ENCODE measurements around the gene ARX. TPM values are rescaled to one million over a fixed set of nuclear protein-coding genes. Genes with fewer than 3 reads are reported as not detected.
A peak's percentile ranks its signal among the peaks of the same experiment; 100 is the strongest.

Gene ARX
- total RNA-seq, 1 experiment from 2014 or later: not detected

DNA sequence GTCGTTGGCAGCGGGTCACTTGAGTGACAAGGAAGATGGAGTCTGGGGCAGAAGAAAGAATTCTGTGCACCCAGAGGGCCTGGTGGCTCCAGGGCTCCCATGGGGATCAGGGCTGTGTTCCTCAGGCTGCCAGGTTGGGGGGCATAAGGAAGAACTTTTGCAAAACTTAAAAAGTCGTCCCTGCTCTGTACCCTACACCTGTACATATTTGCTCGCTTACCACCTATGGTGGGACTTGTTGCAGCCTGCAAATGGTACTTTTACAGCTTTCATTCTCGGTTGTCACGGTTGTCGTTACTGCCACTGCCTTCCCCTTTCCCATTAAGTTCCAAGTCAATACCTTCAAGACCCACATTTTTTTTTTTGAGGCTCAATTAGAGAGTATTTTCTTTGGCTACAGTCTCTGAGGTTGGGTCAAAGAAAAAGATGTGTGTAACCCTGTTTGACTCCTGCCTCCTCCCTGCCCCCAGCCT, 9.1 kb downstream of the ARX start:
- H3K27ac ChIP-seq (ENCODE audit: low read length): no peak overlapping the region
- no peaks in the 10 kb centered on the region for H4K20me1 ChIP-seq (ENCODE audit: low read length)
- no peak for TF ChIP-seq EZH2 (IDR thresholded peaks at IDR 0.05; ENCODE audit: low read length, unreplicated experiment)
- no peak for TF ChIP-seq EZH2phosphoT487 (IDR thresholded peaks at IDR 0.05; ENCODE audit: borderline replicate concordance, low read length)
- TF ChIP-seq, protein P1, sequence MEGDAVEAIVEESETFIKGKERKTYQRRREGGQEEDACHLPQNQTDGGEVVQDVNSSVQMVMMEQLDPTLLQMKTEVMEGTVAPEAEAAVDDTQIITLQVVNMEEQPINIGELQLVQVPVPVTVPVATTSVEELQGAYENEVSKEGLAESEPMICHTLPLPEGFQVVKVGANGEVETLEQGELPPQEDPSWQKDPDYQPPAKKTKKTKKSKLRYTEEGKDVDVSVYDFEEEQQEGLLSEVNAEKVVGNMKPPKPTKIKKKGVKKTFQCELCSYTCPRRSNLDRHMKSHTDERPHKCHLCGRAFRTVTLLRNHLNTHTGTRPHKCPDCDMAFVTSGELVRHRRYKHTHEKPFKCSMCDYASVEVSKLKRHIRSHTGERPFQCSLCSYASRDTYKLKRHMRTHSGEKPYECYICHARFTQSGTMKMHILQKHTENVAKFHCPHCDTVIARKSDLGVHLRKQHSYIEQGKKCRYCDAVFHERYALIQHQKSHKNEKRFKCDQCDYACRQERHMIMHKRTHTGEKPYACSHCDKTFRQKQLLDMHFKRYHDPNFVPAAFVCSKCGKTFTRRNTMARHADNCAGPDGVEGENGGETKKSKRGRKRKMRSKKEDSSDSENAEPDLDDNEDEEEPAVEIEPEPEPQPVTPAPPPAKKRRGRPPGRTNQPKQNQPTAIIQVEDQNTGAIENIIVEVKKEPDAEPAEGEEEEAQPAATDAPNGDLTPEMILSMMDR (conservative IDR thresholded peaks at IDR 0.05; ENCODE audit: low read depth, low read length): no peak
- peaks cover 73% of the 10 kb centered on the region for H3K27me3 ChIP-seq (ENCODE audit: low read length)
- peak overlapping the region; percentile 68 for H3K4me2 ChIP-seq (ENCODE audit: low read length)
- H2AFZ ChIP-seq (ENCODE audit: low read length): no peak overlapping the region
- intact Hi-C loops (cut with micrococcal nuclease): loop anchor here (5.0 to 10.0 kb wide), 2 partner anchors 136 to 172 kb away; no protein-coding TSS in a partner anchor
- CTCF ChIA-PET: no interaction called here
- DNase-seq (no peak), ATAC-seq (no peak)
- H3K79me2 ChIP-seq (ENCODE audit: low read length): no peaks in the 10 kb centered on the region
- no TSS peak for BruUV-seq (replicated peaks)
- POLR2A ChIA-PET (ENCODE audit: unreplicated experiment): no interaction called here
- H3K9me2 ChIP-seq (replicated peaks; ENCODE audit: low read length): no peaks in the 10 kb centered on the region
- H3F3A ChIP-seq (ENCODE audit: low read length, unreplicated experiment): no peaks in the 10 kb centered on the region
- no peaks in the 10 kb centered on the region for H3K9me3 ChIP-seq (ENCODE audit: low read length)
- H3K4me1 ChIP-seq (ENCODE audit: insufficient read depth, low read length): peaks cover 8% of the 10 kb centered on the region; the same call in 1 of the 2 replicates
- H3K4me3 ChIP-seq (ENCODE audit: low read length): peak overlapping the region; percentile 44; the same call in 1 of the 2 replicates
- H3K9ac ChIP-seq (ENCODE audit: low read length): no peak overlapping the region
- no peaks in the 10 kb centered on the region for H3K36me3 ChIP-seq (ENCODE audit: low read depth, low read length)

DNA sequence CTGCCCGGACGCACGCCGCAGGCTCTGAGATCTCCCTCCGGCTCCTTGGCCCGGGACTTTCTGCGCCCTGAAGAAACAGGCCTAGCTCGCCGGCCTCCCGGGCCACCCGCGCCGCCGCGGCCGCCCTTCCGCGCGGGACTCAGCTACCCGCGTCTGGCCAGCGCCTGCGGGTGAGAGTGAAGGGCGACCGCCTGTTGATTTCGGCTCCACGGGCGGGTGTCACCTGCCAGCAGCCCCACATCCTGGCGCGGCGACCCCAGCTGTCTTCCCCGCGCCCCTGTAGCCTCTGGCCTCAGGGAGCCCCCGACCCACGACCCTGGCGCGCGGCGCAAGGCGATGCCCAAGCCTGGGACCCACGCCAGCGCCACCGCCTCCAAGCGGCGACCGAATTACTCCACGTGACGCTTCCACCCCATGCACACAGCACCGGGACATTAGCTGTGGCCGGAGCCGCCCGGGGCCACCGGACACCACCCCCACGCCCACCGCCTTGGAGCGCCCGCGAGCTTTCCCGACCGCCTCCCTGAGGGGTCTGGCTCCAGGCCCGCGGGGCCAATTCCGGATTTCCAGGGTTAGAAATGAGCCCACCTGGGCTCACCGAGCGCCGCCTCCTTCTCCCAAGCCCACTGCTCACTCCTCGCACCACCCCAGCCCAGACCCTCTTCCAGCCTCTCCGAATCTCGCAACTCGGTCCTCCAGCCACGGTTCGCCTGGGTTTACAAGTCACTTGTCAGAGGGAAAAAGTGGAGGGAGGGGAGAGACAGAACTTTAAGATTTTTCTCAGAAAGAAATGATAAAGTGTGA, 10.2 kb downstream of the ARX start:
- intact Hi-C loops (cut with micrococcal nuclease): loop anchor here (5.0 to 10.0 kb wide), 2 partner anchors 137 to 171 kb away; no protein-coding TSS in a partner anchor
- Histone ChIP-seq H3K27me3 (ENCODE audit: low read length) (peaks cover 64% of the 10 kb centered on the region), H2AFZ (ENCODE audit: low read length) (peak overlapping the region; percentile 38; the same call in 1 of the 2 replicates), H4K20me1 (ENCODE audit: low read length) (no peaks in the 10 kb centered on the region), H3K4me1 (ENCODE audit: insufficient read depth, low read length) (peaks cover 8% of the 10 kb centered on the region; the same call in 1 of the 2 replicates), H3K79me2 (ENCODE audit: low read length) (no peaks in the 10 kb centered on the region), H3K9ac (ENCODE audit: low read length) (no peak overlapping the region), H3K36me3 (ENCODE audit: low read depth, low read length) (no peaks in the 10 kb centered on the region), H3K27ac (ENCODE audit: low read length) (no peak overlapping the region), H3F3A (ENCODE audit: low read length, unreplicated experiment) (no peaks in the 10 kb centered on the region), H3K4me3 (ENCODE audit: low read length) (peak overlapping the region; percentile 51; the same call in 1 of the 2 replicates), H3K4me2 (ENCODE audit: low read length) (peak overlapping the region; percentile 79), H3K9me3 (ENCODE audit: low read length) (no peaks in the 10 kb centered on the region), H3K9me2 (replicated peaks; ENCODE audit: low read length) (no peaks in the 10 kb centered on the region)
- no peak; the same call in 1 of the 2 replicates for ATAC-seq
- TF ChIP-seq, protein P1 (conservative IDR thresholded peaks at IDR 0.05; ENCODE audit: low read depth, low read length): no peak
- no peak for TF ChIP-seq EZH2 (IDR thresholded peaks at IDR 0.05; ENCODE audit: low read length, unreplicated experiment)
- TF ChIP-seq EZH2phosphoT487 (IDR thresholded peaks at IDR 0.05; ENCODE audit: borderline replicate concordance, low read length): no peak
- ChIA-PET POLR2A (ENCODE audit: unreplicated experiment) (no interaction called here), CTCF (no interaction called here)
- no TSS peak for BruUV-seq (replicated peaks)
- no peak for DNase-seq

DNA sequence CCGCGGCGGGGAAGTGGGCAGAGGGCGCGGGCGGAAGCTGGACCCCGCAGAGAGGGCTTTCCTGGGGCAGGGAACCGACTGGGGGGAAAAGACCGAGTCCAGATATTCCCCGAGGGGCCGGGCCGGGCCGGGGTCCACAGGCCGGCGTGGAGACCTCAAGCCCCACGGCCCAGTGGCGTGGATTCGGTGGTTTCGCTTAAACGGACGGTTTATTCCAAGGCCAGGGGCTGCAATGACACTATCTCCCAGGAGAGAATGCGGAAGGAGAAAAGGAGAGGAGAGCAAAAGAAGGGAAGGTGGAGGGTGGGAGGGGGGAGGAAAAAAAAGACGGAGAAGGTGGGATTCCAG, 10.8 kb downstream of the ARX start:
- peak overlapping the region; percentile 38; the same call in 1 of the 2 replicates for H2AFZ ChIP-seq (ENCODE audit: low read length)
- CTCF ChIA-PET: no interaction called here
- DNase-seq (no peak), ATAC-seq (no peak)
- H3K4me3 ChIP-seq (ENCODE audit: low read length): peak overlapping the region; percentile 51
- no peaks in the 10 kb centered on the region for H4K20me1 ChIP-seq (ENCODE audit: low read length)
- H3K79me2 ChIP-seq (ENCODE audit: low read length): no peaks in the 10 kb centered on the region
- no peaks in the 10 kb centered on the region for H3F3A ChIP-seq (ENCODE audit: low read length, unreplicated experiment)
- TF ChIP-seq EZH2 (IDR thresholded peaks at IDR 0.05; ENCODE audit: low read length, unreplicated experiment): no peak
- TF ChIP-seq EZH2phosphoT487 (IDR thresholded peaks at IDR 0.05; ENCODE audit: borderline replicate concordance, low read length): no peak
- TF ChIP-seq, protein P1 (conservative IDR thresholded peaks at IDR 0.05; ENCODE audit: low read depth, low read length): no peak
- intact Hi-C loops (cut with micrococcal nuclease): loop anchor here (5.0 to 10.0 kb wide), 2 partner anchors 137 to 170 kb away; no protein-coding TSS in a partner anchor
- no peaks in the 10 kb centered on the region for H3K36me3 ChIP-seq (ENCODE audit: low read depth, low read length)
- no peak overlapping the region for H3K9ac ChIP-seq (ENCODE audit: low read length)
- no peaks in the 10 kb centered on the region for H3K9me3 ChIP-seq (ENCODE audit: low read length)
- no peaks in the 10 kb centered on the region for H3K9me2 ChIP-seq (replicated peaks; ENCODE audit: low read length)
- H3K27me3 ChIP-seq (ENCODE audit: low read length): peaks cover 64% of the 10 kb centered on the region
- H3K4me1 ChIP-seq (ENCODE audit: insufficient read depth, low read length): peaks cover 8% of the 10 kb centered on the region; the same call in 1 of the 2 replicates
- H3K4me2 ChIP-seq (ENCODE audit: low read length): peak overlapping the region; percentile 79
- BruUV-seq (replicated peaks): no TSS peak
- H3K27ac ChIP-seq (ENCODE audit: low read length): no peak overlapping the region
- POLR2A ChIA-PET (ENCODE audit: unreplicated experiment): no interaction called here

Measured in PC-3 (cell line).